ENCODE results near the gene KLHL36. TPM values are rescaled to one million over a fixed set of nuclear protein-coding genes. Genes with fewer than 3 reads are reported as not detected.

The KLHL36 gene
- total RNA-seq, 1 experiment from 2014 or later = 36.7 TPM

- Histone ChIP-seq H3K4me2 (ENCODE audit: insufficient read depth, insufficient read length, low read length) (no peak overlapping the region), H3K9me3 (ENCODE audit: control insufficient read depth, low read depth, low read length) (no peaks in the 10 kb centered on the region)
- no peak overlapping the region for H3K27ac Mint-ChIP-seq
Measured at GRCh38 chr16:84689111-84689510, 40.8 kb downstream of the KLHL36 start.

More at GRCh38 chr16:84689111-84689510, 40.8 kb downstream of the KLHL36 start:
- Histone ChIP-seq H3K27ac (ENCODE audit: insufficient read length, low read depth, low read length) (no peak overlapping the region), H2BK15ac (ENCODE audit: low read depth, low read length) (no peak overlapping the region), H3K14ac (ENCODE audit: insufficient read depth, low read length) (no peak overlapping the region), H3T11ph (ENCODE audit: low read length) (no peak overlapping the region), H3K79me2 (ENCODE audit: insufficient read depth, low read length) (no peaks in the 10 kb centered on the region), H2AK5ac (ENCODE audit: insufficient read length, low read length) (no peak overlapping the region), H4K5ac (ENCODE audit: insufficient read length, low read depth, low read length) (no peak overlapping the region), H3K18ac (ENCODE audit: insufficient read length, low read depth, low read length) (no peak overlapping the region), H2BK5ac (ENCODE audit: insufficient read length, low read length) (no peak overlapping the region), H2BK120ac (ENCODE audit: low read depth, low read length, poor library complexity, severe bottlenecking) (no peak overlapping the region), H2BK20ac (ENCODE audit: low read depth, low read length, poor library complexity, severe bottlenecking) (no peak overlapping the region), H4K20me1 (ENCODE audit: control insufficient read depth, insufficient read depth, insufficient read length) (peaks cover 2% of the 10 kb centered on the region), H2AFZ (ENCODE audit: low read length) (no peak overlapping the region), H4K91ac (ENCODE audit: insufficient read length, low read depth, low read length) (no peak overlapping the region), H3K27me3 (ENCODE audit: insufficient read depth, low read length) (no peaks in the 10 kb centered on the region), H3K56ac (ENCODE audit: insufficient read length, low read depth, low read length) (no peak overlapping the region), H2BK12ac (ENCODE audit: insufficient read length, low read depth, low read length) (no peak overlapping the region), H3K4me1 (ENCODE audit: insufficient read depth, low read length) (no peaks in the 10 kb centered on the region; the same call in 1 of the 2 replicates), H3K23ac (ENCODE audit: insufficient read length, low read depth, low read length) (no peak overlapping the region), H3K23me2 (ENCODE audit: insufficient read length, low read depth, low read length, poor library complexity, severe bottlenecking) (no peaks in the 10 kb centered on the region), H4K8ac (replicated peaks; ENCODE audit: insufficient read length, low read depth, low read length) (no peak overlapping the region), H3K9ac (ENCODE audit: extremely low read depth, insufficient read length, low read length) (no peak overlapping the region), H3K4ac (ENCODE audit: low read depth, low read length) (no peak overlapping the region), H3K79me1 (ENCODE audit: insufficient read depth, low read depth, low read length, poor library complexity, severe bottlenecking) (no peaks in the 10 kb centered on the region)
- Mint-ChIP-seq H3K4me3 (no peak overlapping the region), H3K36me3 (ENCODE audit: insufficient read depth in 1 of 3, low read depth in 3 of 3) (peaks cover 0 to 5% (median 0%) of the 10 kb centered on the region in 3 experiments; a peak in 3 of 7 replicates), H3K9me3 (peaks cover 9 to 14% of the 10 kb centered on the region in 2 experiments; a peak in 4 of 5 replicates), H3K4me1 (peaks cover 13% of the 10 kb centered on the region in 2 experiments), H3K27me3 (ENCODE audit: low read depth) (peaks cover 11% of the 10 kb centered on the region; the same call in 1 of the 2 replicates)
- no CpG with 5 or more reads among the region's 8 CpGs for WGBS (ENCODE audit: extremely low coverage, insufficient read length, low lambda C conversion rate)
- DNase-seq = no peak
- TF ChIP-seq CTCF (conservative IDR thresholded peaks at IDR 0.05) = no peak
